ENCODE results near the gene SIGLEC12. TPM values are rescaled to one million over a fixed set of nuclear protein-coding genes. Genes with fewer than 3 reads are reported as not detected.

The SIGLEC12 gene
- total and polyA plus RNA-seq, 9 of the 15 experiments (the other 6 are each of a cell fraction or from before 2014, with no cell fraction given) = 0.08 to 1.3 (median 0.54) TPM

GRCh38 chr19:51456541-51457290 lies 44.9 kb downstream of the SIGLEC12 start:
- Histone ChIP-seq H3K27ac (ENCODE audit: extremely low read depth, low read depth, low read length) (no peak overlapping the region), H3K4me1 (replicated peaks in 1 of 2; ENCODE audit: control insufficient read depth in 2 of 2, insufficient read depth in 2 of 2, low read length in 2 of 2) (peaks cover 13 to 26% of the 10 kb centered on the region in 2 experiments; a peak in 4 of 5 replicates), H3K9ac (ENCODE audit: insufficient read depth in 1 of 2, low read depth in 2 of 2, low read length in 2 of 2) (peak overlapping the region in 1 of 2 experiments; percentile 63; a peak in 1 of 4 replicates), H3K4me2 (ENCODE audit: insufficient read depth, low read length) (peak overlapping the region; percentile 8; the same call in 1 of the 2 replicates), H3K27me3 (ENCODE audit: control insufficient read depth in 2 of 2, insufficient read depth in 2 of 2, low read length in 2 of 2) (no peaks in the 10 kb centered on the region), H3K4me3 (no peak overlapping the region), H2AFZ (ENCODE audit: low read depth, low read length) (peak overlapping the region; percentile 67), H3K9me3 (replicated peaks; ENCODE audit: control insufficient read depth, insufficient read depth, low read depth, low read length) (no peaks in the 10 kb centered on the region), H3K79me2 (ENCODE audit: control insufficient read depth, insufficient read depth, low read length) (no peaks in the 10 kb centered on the region), H3K36me3 (ENCODE audit: control insufficient read depth, insufficient read depth, low read length) (no peaks in the 10 kb centered on the region), H4K20me1 (replicated peaks; ENCODE audit: control insufficient read depth, insufficient read depth, low read length) (no peaks in the 10 kb centered on the region), H3K9me1 (ENCODE audit: control insufficient read depth, insufficient read depth, low read length) (no peaks in the 10 kb centered on the region)
- ATAC-seq (no peak), FAIRE-seq (no peak), DNase-seq (ENCODE audit: extremely low read depth in 1 of 4, low spot score in 3 of 4) (no peak)
- POLR2A ChIA-PET = no interaction called here
- TF ChIP-seq RBM15 (IDR thresholded peaks at IDR 0.05; ENCODE audit: insufficient read depth, low read length) = no peak
- no peak for TF ChIP-seq STAT5B (CRISPR knock-in tag; IDR thresholded peaks at IDR 0.05)
- no peak for TF ChIP-seq FOSL1 (tag; conservative IDR thresholded peaks at IDR 0.05)
- TF ChIP-seq ZNF507 (tag; conservative IDR thresholded peaks at IDR 0.05) = no peak
- TF ChIP-seq TRIM24 (IDR thresholded peaks at IDR 0.05) = no peak
- no peak for TF ChIP-seq EHMT2 (IDR thresholded peaks at IDR 0.05)
- 44% methylated on average over 11 of the region's 11 CpGs for WGBS (ENCODE audit: insufficient coverage, low coverage, missing lambda C conversion rate)
- no TSS peak for BruUV-seq (replicated peaks)
- CTCF ChIA-PET (ENCODE audit: low intra/inter-chr PET ratio) = no interaction called here
- in situ Hi-C loops (cut with MboI) (no loop called here), intact Hi-C loops (cut with micrococcal nuclease) (no loop called here)

Measured in K562 (cell line).